Gastrocnemius medialis (tissue), 4 donors: ENCODE data around the gene F5.

Source experiments
- CTCF ChIP-seq, 5 experiments: fragments of 450-650 bp in 3 of 5; fragments of 200-600 bp in 2 of 5; sonication (generic) in 2 of 5; IDR thresholded peaks in 4 of 5; conservative IDR thresholded peaks in 1 of 5; 1 replicate in 4 of 5; 2 replicates in 1 of 5; pipeline ENCODE4 v1.5.1; 2016 to 2019; ENCODE audit warnings: antibody characterized with exemption in 5 of 5, mild to moderate bottlenecking in 3 of 5, moderate library complexity in 3 of 5
- POLR2A ChIP-seq, 2 donors: fragments of 450-650 bp; IDR thresholded peaks; one replicate each; pipeline ENCODE4 v1.6.1; 2017; ENCODE audit warnings: antibody characterized with exemption in 2 of 2, mild to moderate bottlenecking in 2 of 2, moderate library complexity in 2 of 2

- TF ChIP-seq CTCF (IDR thresholded peaks at IDR 0.05 in 4 of 5, conservative IDR thresholded peaks at IDR 0.05 in 1 of 5) (no peak), POLR2A (IDR thresholded peaks at IDR 0.05) (no peak)
Measured at GRCh38 chr1:169484683-169485430, 101.4 kb downstream of the F5 start.
